ENCODE results near the gene RHOXF2B. TPM values are rescaled to one million over a fixed set of nuclear protein-coding genes. Genes with fewer than 3 reads are reported as not detected.

Gene RHOXF2B
- total RNA-seq (2022; extraction: Qiagen RNA extraction; ENCODE audit: low read depth), result not detected in 5 replicates

GRCh38 chrX:120077590-120077989, at the start of gene RHOXF2B:
Gene RHOXF2B, minus strand, starts transcription at chrX:120077690. Its CDS starts 138 bp downstream, at chrX:120077552.

GRCh38 chrX:120115438-120115963, 38.0 kb upstream of the RHOXF2B start, which contains the start of gene RHOXF1:
Gene RHOXF1, minus strand, starts transcription at chrX:120115913. Its CDS starts 51 bp downstream, at chrX:120115862.

Other genes with a start within 250 kb of the RHOXF2B start
- gene UPF3B, start 224.7 kb downstream of the RHOXF2B start, total RNA-seq (2022; extraction: Qiagen RNA extraction; ENCODE audit: low read depth), result 19.2 to 29.1 TPM (median 21.3 TPM) in 5 replicates
- gene RNF113A, start 206.0 kb downstream of the RHOXF2B start, total RNA-seq (2022; extraction: Qiagen RNA extraction; ENCODE audit: low read depth), result 28.5 to 33.0 TPM (median 29.6 TPM) in 5 replicates
- gene NDUFA1, start 205.9 kb downstream of the RHOXF2B start, total RNA-seq (2022; extraction: Qiagen RNA extraction; ENCODE audit: low read depth), result 234 to 331 TPM (median 271 TPM) in 5 replicates
- gene AKAP14, start 181.8 kb downstream of the RHOXF2B start, total RNA-seq (2022; extraction: Qiagen RNA extraction; ENCODE audit: low read depth), result not detected in 5 replicates
- 7.3 to 8.6 TPM (median 8.4 TPM) in 5 replicates for gene NKAP, start 133.9 kb downstream of the RHOXF2B start, total RNA-seq (2022; extraction: Qiagen RNA extraction; ENCODE audit: low read depth)
- not detected in 5 replicates for gene RHOXF1, start 38.2 kb upstream of the RHOXF2B start, total RNA-seq (2022; extraction: Qiagen RNA extraction; ENCODE audit: low read depth)
- gene RHOXF2, start 80.9 kb upstream of the RHOXF2B start, total RNA-seq (2022; extraction: Qiagen RNA extraction; ENCODE audit: low read depth), result not detected in 5 replicates
- gene ZBTB33, start 173.1 kb upstream of the RHOXF2B start, total RNA-seq (2022; extraction: Qiagen RNA extraction; ENCODE audit: low read depth), result 9.1 to 13.9 TPM (median 11.4 TPM) in 5 replicates
- 0.06 to 0.15 TPM (median 0.10 TPM) in 5 replicates for gene TMEM255A, start 233.8 kb upstream of the RHOXF2B start, total RNA-seq (2022; extraction: Qiagen RNA extraction; ENCODE audit: low read depth)

All from A549 treated with CpdA at 1 μM for 4 hours (cell line).